ENCODE measurements around the gene ADGRG1.

- TF ChIP-seq CTCF (IDR thresholded peaks at IDR 0.05) (no peak), POLR2A (IDR thresholded peaks at IDR 0.05) (no peak)
These were observed 32.5 kb downstream of the ADGRG1 start for GRCh38 chr16:57660715-57661463.
